Smooth muscle cell of trachea (primary cell): ENCODE data around the gene NPHS2. TPM values are rescaled to one million over a fixed set of nuclear protein-coding genes. Genes with fewer than 3 reads are reported as not detected.

ENCODE experiments used
- total RNA-seq: library from RNA; depleted of rRNA; stranded (reverse); fragments of >200 nt; gene quantifications from 2 replicates; pipeline ENCODE4 v1.2.1, GENCODE V29; 2014

NPHS2 gene
- total RNA-seq: not detected in 2 replicates

DNA sequence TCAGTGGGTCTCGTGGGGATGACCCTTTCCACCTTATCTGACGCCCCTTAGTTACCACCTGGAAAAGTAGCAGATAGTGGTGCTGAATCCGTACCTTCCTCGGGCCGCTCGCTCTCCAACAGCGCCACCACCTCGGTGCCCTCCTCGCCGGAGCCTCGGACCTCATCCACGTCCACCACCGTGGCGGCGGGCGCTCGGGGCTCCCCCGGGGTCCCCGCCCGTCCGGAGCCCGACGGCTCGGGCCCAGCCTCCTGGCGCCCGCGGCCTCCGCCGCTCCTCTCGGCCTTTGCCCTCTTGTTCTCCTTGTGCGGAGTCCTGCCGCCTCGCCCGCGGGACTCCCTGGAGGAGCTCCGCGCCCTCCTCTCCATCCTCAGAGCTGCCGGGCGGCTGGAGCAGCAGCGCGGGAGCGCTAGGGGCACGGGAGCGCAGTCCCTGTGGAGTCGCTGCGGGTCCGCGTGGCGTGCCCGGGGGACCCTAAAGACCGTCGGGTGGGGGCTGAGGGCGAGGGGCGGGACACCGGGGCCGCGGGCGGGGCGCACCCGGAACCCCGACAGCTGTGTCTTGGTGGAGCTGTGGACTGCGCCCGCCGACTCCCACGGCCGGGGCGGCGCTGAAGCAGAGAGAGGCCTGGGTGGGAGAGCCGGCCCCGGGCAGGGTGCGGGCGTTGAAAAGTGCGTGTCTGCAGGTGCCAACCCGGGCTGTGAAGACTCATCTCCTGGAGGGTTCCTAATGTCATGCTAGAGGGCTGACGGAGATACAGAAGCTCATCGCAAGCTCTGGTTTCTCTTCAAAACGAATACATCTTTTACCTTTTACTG lies at the start of gene NPHS2:
NPHS2 (minus strand) TSS at position 452 of the 818 bp plus-strand sequence; CDS start at position 368, 84 bp downstream.

DNA sequence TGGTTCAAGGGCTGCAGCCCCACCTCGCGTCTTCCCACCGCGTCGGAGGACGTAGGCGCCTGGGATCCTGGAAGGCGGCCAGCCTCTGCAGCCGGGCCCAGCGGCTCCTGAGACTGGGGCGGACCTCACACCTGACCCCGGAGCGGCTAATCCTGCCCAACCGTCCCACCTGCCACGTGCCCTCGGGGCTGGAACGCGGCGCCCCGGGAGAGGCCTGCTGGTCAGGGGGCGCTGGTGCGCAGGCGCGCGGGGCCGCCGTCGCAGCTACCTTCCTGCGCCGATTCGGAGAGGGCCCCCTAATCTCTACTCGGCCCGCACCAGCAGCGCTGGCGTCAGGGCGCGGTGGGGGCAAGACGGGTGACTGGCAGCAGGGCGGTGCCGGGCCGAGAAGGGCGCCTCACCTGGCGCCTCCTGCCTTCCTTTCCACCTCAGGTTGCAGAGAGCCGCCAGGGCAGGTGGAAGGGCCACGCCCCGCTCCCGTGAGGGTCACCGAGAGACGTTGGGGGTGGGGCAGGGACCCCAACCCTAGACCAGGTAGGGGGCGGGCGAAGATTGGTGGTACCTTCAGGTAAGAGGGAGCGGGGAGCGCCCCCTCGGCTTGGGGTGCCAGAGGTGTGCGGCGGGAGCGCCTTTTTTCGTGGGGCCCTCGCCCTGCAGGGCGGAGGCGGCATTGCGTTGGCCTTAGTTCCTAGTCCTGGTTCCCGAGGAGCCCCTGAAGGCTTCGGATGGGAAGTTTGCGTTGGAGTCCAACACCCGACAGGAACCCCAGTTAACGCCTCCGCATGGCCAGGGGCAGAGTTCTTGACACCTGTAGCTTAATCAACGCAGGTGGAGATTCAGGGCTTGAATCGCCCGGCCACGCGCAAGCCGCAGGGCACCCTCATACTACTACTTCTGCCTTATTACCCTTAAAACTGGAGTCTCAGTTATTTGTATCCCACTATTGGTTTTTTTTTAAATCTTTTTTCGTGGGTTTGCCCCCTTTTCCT lies 16.1 kb upstream of the NPHS2 start, which contains the start of gene TDRD5:
TDRD5 (plus strand) TSS at position 241 of the 989 bp plus-strand sequence. CDS start 784 bp downstream, outside the sequence.

Other genes with a start within 250 kb of the NPHS2 start
- 0.17 and 0.29 TPM in 2 replicates for gene AXDND1, start 210.0 kb downstream of the NPHS2 start, total RNA-seq
- not detected in 2 replicates for gene TDRD5, start 15.9 kb upstream of the NPHS2 start, total RNA-seq
- gene FAM163A, start 167.3 kb upstream of the NPHS2 start, total RNA-seq: not detected in 2 replicates